HepG2 (cell line): ENCODE data around the gene GPD1. TPM values are rescaled to one million over a fixed set of nuclear protein-coding genes. Genes with fewer than 3 reads are reported as not detected.
A peak's percentile ranks its signal among the peaks of the same experiment; 100 is the strongest.

Experiments used
- ATAC-seq: fragments of 200-7000 bp; cut with Tn5 transposase; 3 replicates; pipeline ENCODE4 v1.9.1; 2020; ENCODE audit warnings: mild to moderate bottlenecking, moderate library complexity
- BruUV-seq: library from RNA; stranded (reverse); fragments of 400-500 nt; replicated peaks from 2 replicates; lab custom pipeline; 2021; lab: Mats Ljungman, UMichigan
- CTCF ChIA-PET: fragments of 300-600 bp; formaldehyde crosslinking; extraction: SDS; loops from one replicate; lab custom pipeline; 2021; ENCODE audit warnings: low total read pairs, inconsistent platforms, low intra/inter-chr PET ratio; lab: Yijun Ruan, JAX
- POLR2A ChIA-PET: fragments of 350-600 bp; sonication (Branson Sonifier 250); formaldehyde crosslinking; loops from one replicate; lab custom pipeline; 2020; ENCODE audit warnings: antibody characterized with exemption, inconsistent platforms; lab: Yijun Ruan, JAX
- DNase-seq: peaks from one replicate; pipeline ENCODE4 v3.0.0-alpha.2; 2015; ENCODE audit warnings: low spot score
- FAIRE-seq: peaks from 3 replicates; lab custom pipeline; 2011; peaks lifted over from hg19 to GRCh38; lab: Jason Lieb, UNC
- H2AFZ ChIP-seq: one replicate; pipeline ENCODE4 v1.6.1; 2011; ENCODE audit warnings: low read length, inconsistent platforms
- H3K27ac ChIP-seq: fragments of 300-600 bp; 3 replicates; pipeline ENCODE4 v1.8.0; 2011; ENCODE audit warnings: mixed run types, mild to moderate bottlenecking, mixed read lengths, low read length, inconsistent platforms; ENCODE audit not compliant: insufficient read depth; ENCODE audit errors: extremely low read length
- H3K27me3 ChIP-seq, 2 experiments: fragments of 200-600 bp in 1 of 2; 2 replicates in 1 of 2; 3 replicates in 1 of 2; pipeline versions ENCODE4 v1.6.0 to v1.8.0; 2011; ENCODE audit warnings: low read length in 2 of 2, mild to moderate bottlenecking in 2 of 2, moderate library complexity in 2 of 2, inconsistent platforms in 1 of 2; ENCODE audit not compliant: insufficient read depth in 2 of 2, control insufficient read depth in 1 of 2
- H3K36me3 ChIP-seq, 2 experiments: fragments of 200-600 bp in 1 of 2; replicated peaks in 1 of 2; 2 replicates in 1 of 2; 3 replicates in 1 of 2; pipeline versions ENCODE4 v1.5.1 to v1.8.0; 2011; ENCODE audit warnings: low read length in 2 of 2, inconsistent platforms in 1 of 2; ENCODE audit not compliant: insufficient read depth in 2 of 2, control insufficient read depth in 1 of 2
- H3K4me1 ChIP-seq: 2 replicates; pipeline ENCODE4 v1.5.1; 2012; ENCODE audit warnings: low read length, inconsistent platforms; ENCODE audit not compliant: insufficient read depth
- H3K4me2 ChIP-seq: 2 replicates; pipeline ENCODE4 v1.6.0; 2011; ENCODE audit warnings: low read depth, low read length, inconsistent platforms
- H3K4me3 ChIP-seq, 3 experiments: fragments of 200-600 bp in 1 of 3; sonication (generic), shearing (Covaris generic) in 1 of 3; replicated peaks in 1 of 3; 2 replicates each; pipeline ENCODE4 v1.5.1; 2011 to 2016; ENCODE audit warnings: low read length in 3 of 3, inconsistent platforms in 2 of 3, low read depth in 2 of 3, mild to moderate bottlenecking in 2 of 3, control low read depth in 1 of 3, mixed read lengths in 1 of 3; ENCODE audit not compliant: insufficient read depth in 1 of 3
- H3K79me2 ChIP-seq: one replicate; pipeline ENCODE4 v1.6.1; 2011; ENCODE audit warnings: low read length, inconsistent platforms; ENCODE audit not compliant: insufficient read depth
- H3K9ac ChIP-seq: 2 replicates; pipeline ENCODE4 v1.6.0; 2011; ENCODE audit warnings: mild to moderate bottlenecking, low read depth, low read length, inconsistent platforms; ENCODE audit not compliant: insufficient read depth
- H3K9me3 ChIP-seq: 2 replicates; pipeline ENCODE4 v1.5.1; 2012; ENCODE audit warnings: mild to moderate bottlenecking, low read length
- H4K20me1 ChIP-seq: 2 replicates; pipeline ENCODE4 v1.6.0; 2011; ENCODE audit warnings: inconsistent platforms, mild to moderate bottlenecking, low read length, moderate library complexity; ENCODE audit not compliant: insufficient read depth
- BRCA1 ChIP-seq: sonication (generic); formaldehyde crosslinking; IDR thresholded peaks from 2 replicates; pipeline ENCODE4 v1.4.0; 2020; ENCODE audit warnings: missing genetic modification reagents
- CEBPB ChIP-seq: IDR thresholded peaks from 2 replicates; pipeline ENCODE4 v1.6.1; 2011; ENCODE audit warnings: low read depth, low read length, improper control_type of control experiment, borderline replicate concordance
- EZH2 ChIP-seq: conservative IDR thresholded peaks from 2 replicates; pipeline ENCODE4 v1.6.1; 2012; ENCODE audit warnings: mild to moderate bottlenecking, low read depth, low read length, moderate library complexity
- FOSL2 ChIP-seq: sonication (generic); formaldehyde crosslinking; IDR thresholded peaks from 2 replicates; pipeline ENCODE4 v1.4.0; 2020; ENCODE audit warnings: missing genetic modification reagents
- HNRNPH1 ChIP-seq: fragments of 200-400 bp; formaldehyde crosslinking; optimal IDR thresholded peaks from 2 replicates; pipeline ENCODE3; 2017; ENCODE audit warnings: mild to moderate bottlenecking, low read depth, low read length
- MED8 ChIP-seq: sonication (generic); formaldehyde crosslinking; IDR thresholded peaks from 2 replicates; pipeline ENCODE4 v1.8.1; 2023; ENCODE audit warnings: mild to moderate bottlenecking, missing genetic modification reagents; ENCODE audit not compliant: insufficient replicate concordance
- NR2F1 ChIP-seq, 2 experiments: fragments of 450-650 bp in 1 of 2; formaldehyde crosslinking in 1 of 2; IDR thresholded peaks; 2 replicates each; pipeline versions ENCODE4 v1.5.0 to v1.6.1; 2016 to 2020; ENCODE audit warnings: mild to moderate bottlenecking in 1 of 2, missing compliant biosample characterization in 1 of 2, missing genetic modification reagents in 1 of 2, moderate library complexity in 1 of 2
- PHB2 ChIP-seq: fragments of 450-650 bp; IDR thresholded peaks from 2 replicates; pipeline ENCODE4 v1.6.1; 2018; ENCODE audit not compliant: partially characterized antibody
- PLRG1 ChIP-seq: fragments of 450-650 bp; conservative IDR thresholded peaks from 2 replicates; pipeline ENCODE4 v1.6.1; 2016
- SAFB2 ChIP-seq: sonication (generic); formaldehyde crosslinking; IDR thresholded peaks from 2 replicates; pipeline ENCODE4 v1.5.1; 2020; ENCODE audit warnings: missing genetic modification reagents, low read depth, mild to moderate bottlenecking, borderline replicate concordance
- SAP130 ChIP-seq: IDR thresholded peaks from 2 replicates; pipeline ENCODE4 v1.6.1; 2016; ENCODE audit warnings: low read depth
- SNAPC2 ChIP-seq: sonication (generic); formaldehyde crosslinking; IDR thresholded peaks from 2 replicates; pipeline ENCODE4 v1.8.1; 2022; ENCODE audit warnings: mild to moderate bottlenecking, missing genetic modification reagents
- STAG1 ChIP-seq: sonication (generic); formaldehyde crosslinking; IDR thresholded peaks from 2 replicates; pipeline ENCODE4 v1.4.0; 2020; ENCODE audit warnings: missing genetic modification reagents
- TGIF2 ChIP-seq: IDR thresholded peaks from 2 replicates; pipeline ENCODE4 v1.6.1; 2016; ENCODE audit warnings: control low read depth, missing compliant biosample characterization
- ZBTB25 ChIP-seq: IDR thresholded peaks from 2 replicates; pipeline ENCODE4 v1.6.1; 2018; ENCODE audit warnings: missing genetic modification reagents
- ZEB1 ChIP-seq: IDR thresholded peaks from 2 replicates; pipeline ENCODE4 v1.6.1; 2012; ENCODE audit warnings: mild to moderate bottlenecking, low read depth, inconsistent platforms; ENCODE audit not compliant: insufficient replicate concordance
- ZFX ChIP-seq: sonication (generic); formaldehyde crosslinking; IDR thresholded peaks from 2 replicates; pipeline ENCODE4 v1.4.0; 2020; ENCODE audit warnings: mild to moderate bottlenecking, low read depth, missing genetic modification reagents, moderate library complexity
- ZNF138 ChIP-seq: sonication (generic); formaldehyde crosslinking; IDR thresholded peaks from 2 replicates; pipeline ENCODE4 v1.5.0; 2020; ENCODE audit warnings: mild to moderate bottlenecking, low read depth, missing genetic modification reagents
- ZNF235 ChIP-seq: sonication (generic); formaldehyde crosslinking; IDR thresholded peaks from 2 replicates; pipeline ENCODE4 v1.8.1; 2023; ENCODE audit warnings: mild to moderate bottlenecking, missing genetic modification reagents, borderline replicate concordance
- ZNF282 ChIP-seq: fragments of 450-650 bp; IDR thresholded peaks from 2 replicates; pipeline ENCODE4 v1.6.1; 2018; ENCODE audit not compliant: partially characterized antibody
- ZNF547 ChIP-seq: sonication (generic); formaldehyde crosslinking; IDR thresholded peaks from 2 replicates; pipeline ENCODE4 v1.5.1; 2020; ENCODE audit warnings: mild to moderate bottlenecking, missing genetic modification reagents
- ZSCAN31 ChIP-seq: sonication (generic); formaldehyde crosslinking; IDR thresholded peaks from 2 replicates; pipeline ENCODE4 v1.5.0; 2020; ENCODE audit warnings: low read depth, mild to moderate bottlenecking, missing genetic modification reagents
- WGBS: methylation state at CpG from one replicate; pipeline ENCODE4 v1.1.6; 2017; ENCODE audit warnings: low lambda C conversion rate; 5-methylcytosine and 5-hydroxymethylcytosine counted together
- in situ Hi-C: cut with HindIII; loops from 2 replicates; pipeline ENCODE4 v1.10.0; 2017; ENCODE audit warnings: low pct_unique_long_range_greater_than_20kb; ENCODE audit not compliant: extremely low pct_ligation_motif_present
- intact Hi-C: fragments of 100-400 bp; cut with micrococcal nuclease; formaldehyde crosslinking; loops from one replicate; pipeline ENCODE4 v1.10.0; 2022; ENCODE audit not compliant: unreplicated experiment
- polyA plus RNA-seq, 8 experiments: library from polyadenylated mRNA; depleted of rRNA in 3 of 8; stranded (reverse) in 7 of 8; unstranded in 1 of 8; fragments of >200 nt; fragmentation: Illumina TruSeq in 4 of 8; extraction: Trizol in 4 of 8; gene quantifications; 2 replicates each; pipeline versions ENCODE4 v1.2.1 to v1.2.3, GENCODE V29; 2011 to 2016; ENCODE audit warnings: low read depth in 4 of 8, missing spikeins in 1 of 8, mixed read lengths in 1 of 8; ENCODE audit not compliant: insufficient read depth in 1 of 8
- total RNA-seq, 5 experiments: library from RNA; depleted of rRNA; stranded (reverse); fragments of >200 nt; fragmentation: Illumina TruSeq; extraction: Trizol; gene quantifications; 2 replicates each; pipeline ENCODE4 v1.2.3, GENCODE V29; 2016; ENCODE audit warnings: low read depth in 1 of 5
- TF ChIP-seq, protein P1 (sequence below): sonication (generic); formaldehyde crosslinking; IDR thresholded peaks from 2 replicates; pipeline ENCODE4 v1.4.0; 2020; ENCODE audit warnings: missing genetic modification reagents
- TF ChIP-seq, protein P2 (sequence below): sonication (generic); formaldehyde crosslinking; IDR thresholded peaks from 2 replicates; pipeline ENCODE4 v1.4.0; 2020; ENCODE audit warnings: mild to moderate bottlenecking, missing genetic modification reagents, borderline replicate concordance

Gene GPD1
- total and polyA plus RNA-seq, 2 of the 13 experiments (the other 11 are each of a cell fraction or from before 2014, with no cell fraction given), result 3.7 to 30.6 TPM

- CTCF ChIA-PET, result interaction anchor here (1.5 kb wide), 1 partner anchor 10 kb away, joined by 3 read pairs; the partner anchor contains the start of gene COX14
- H2AFZ ChIP-seq, result no peak overlapping the region
- H3K27me3 ChIP-seq, result no peaks in the 10 kb centered on the region
- intact Hi-C loops (loop anchor here (1.0 kb wide), 1 partner anchor 9 kb away; no protein-coding TSS in a partner anchor), in situ Hi-C loops (no loop called here)
- H4K20me1 ChIP-seq, result no peaks in the 10 kb centered on the region
- H3K9ac ChIP-seq, result no peak overlapping the region
- H3K79me2 ChIP-seq, result no peaks in the 10 kb centered on the region
- peak; percentile 55 for DNase-seq
- no TSS peak for BruUV-seq
- no peak overlapping the region for H3K4me3 ChIP-seq
- no peak overlapping the region for H3K4me2 ChIP-seq
- H3K9me3 ChIP-seq, result no peaks in the 10 kb centered on the region
- FAIRE-seq, result peak; percentile 90
- H3K27ac ChIP-seq, result peak overlapping the region; percentile 73
- WGBS, result 69% methylated on average over 3 of the region's 3 CpGs
- H3K4me1 ChIP-seq, result peaks cover 49% of the 10 kb centered on the region
- no peak; the same call in 2 of the 3 replicates for ATAC-seq
- H3K36me3 ChIP-seq, result peaks cover 12 to 33% of the 10 kb centered on the region in 2 experiments
- POLR2A ChIA-PET, result interaction anchor here (1.6 to 4.6 kb wide), 3 partner anchors 10 to 17 kb away, joined by 7 to 93 read pairs (median 10); partner anchors contain the start of genes COX14 and SMARCD1
- TF ChIP-seq, protein P1, sequence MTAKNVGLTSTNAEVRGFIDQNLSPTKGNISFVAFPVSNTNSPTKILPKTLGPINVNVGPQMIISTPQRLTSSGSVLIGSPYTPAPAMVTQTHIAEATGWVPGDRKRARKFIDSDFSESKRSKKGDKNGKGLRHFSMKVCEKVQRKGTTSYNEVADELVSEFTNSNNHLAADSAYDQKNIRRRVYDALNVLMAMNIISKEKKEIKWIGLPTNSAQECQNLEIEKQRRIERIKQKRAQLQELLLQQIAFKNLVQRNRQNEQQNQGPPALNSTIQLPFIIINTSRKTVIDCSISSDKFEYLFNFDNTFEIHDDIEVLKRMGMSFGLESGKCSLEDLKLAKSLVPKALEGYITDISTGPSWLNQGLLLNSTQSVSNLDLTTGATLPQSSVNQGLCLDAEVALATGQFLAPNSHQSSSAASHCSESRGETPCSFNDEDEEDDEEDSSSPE (CRISPR knock-in tag), result no peak
- TF ChIP-seq ZFX (CRISPR knock-in tag), result no peak
- TF ChIP-seq, protein P2, sequence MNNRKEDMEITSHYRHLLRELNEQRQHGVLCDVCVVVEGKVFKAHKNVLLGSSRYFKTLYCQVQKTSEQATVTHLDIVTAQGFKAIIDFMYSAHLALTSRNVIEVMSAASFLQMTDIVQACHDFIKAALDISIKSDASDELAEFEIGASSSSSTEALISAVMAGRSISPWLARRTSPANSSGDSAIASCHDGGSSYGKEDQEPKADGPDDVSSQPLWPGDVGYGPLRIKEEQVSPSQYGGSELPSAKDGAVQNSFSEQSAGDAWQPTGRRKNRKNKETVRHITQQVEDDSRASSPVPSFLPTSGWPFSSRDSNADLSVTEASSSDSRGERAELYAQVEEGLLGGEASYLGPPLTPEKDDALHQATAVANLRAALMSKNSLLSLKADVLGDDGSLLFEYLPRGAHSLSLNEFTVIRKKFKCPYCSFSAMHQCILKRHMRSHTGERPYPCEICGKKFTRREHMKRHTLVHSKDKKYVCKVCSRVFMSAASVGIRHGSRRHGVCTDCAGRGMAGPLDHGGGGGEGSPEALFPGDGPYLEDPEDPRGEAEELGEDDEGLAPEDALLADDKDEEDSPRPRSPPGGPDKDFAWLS (CRISPR knock-in tag), result no peak
- no peak for TF ChIP-seq MED8 (CRISPR knock-in tag)
- TF ChIP-seq ZNF282, result no peak
- no peak for TF ChIP-seq ZNF547 (CRISPR knock-in tag)
- TF ChIP-seq SAP130 (CRISPR knock-in tag), result peak; percentile 32; the same call in 1 of the 2 replicates
- TF ChIP-seq ZBTB25 (CRISPR knock-in tag), result no peak
- no peak for TF ChIP-seq ZEB1
- TF ChIP-seq BRCA1 (CRISPR knock-in tag), result no peak
- no peak for TF ChIP-seq ZSCAN31 (CRISPR knock-in tag)
- TF ChIP-seq ZNF235 (CRISPR knock-in tag), result no peak
- peak; percentile 22; the same call in 1 of the 2 replicates for TF ChIP-seq STAG1 (CRISPR knock-in tag)
- no peak for TF ChIP-seq HNRNPH1
- TF ChIP-seq SNAPC2, result no peak
- TF ChIP-seq PLRG1, result no peak
- no peak for TF ChIP-seq ZNF138 (CRISPR knock-in tag)
- no peak for TF ChIP-seq PHB2
- TF ChIP-seq FOSL2 (CRISPR knock-in tag), result no peak
- no peak for TF ChIP-seq TGIF2 (CRISPR knock-in tag)
- TF ChIP-seq NR2F1 (CRISPR knock-in tag; IDR thresholded peaks at IDR 0.05), result peak in 1 of 2 experiments; percentile 27; a peak in 1 of 4 replicates
- TF ChIP-seq EZH2, result no peak
- TF ChIP-seq SAFB2 (CRISPR knock-in tag), result no peak
- peak; percentile 73; the same call in 1 of the 2 replicates for TF ChIP-seq CEBPB
These were observed 2.1 kb upstream of the GPD1 start for GRCh38 chr12:50101663-50102062.
